Spleen (tissue), 11 donors: ENCODE data around the gene MPPED2. TPM values are rescaled to one million over a fixed set of nuclear protein-coding genes. Genes with fewer than 3 reads are reported as not detected.

ENCODE experiments used
- DNase-seq: peaks from one replicate; pipeline ENCODE4 v3.0.0-alpha.2; 2020
- H3K27ac ChIP-seq, 8 donors: fragments of 200-600 bp; sonication (generic) in 7 of 8; 1 replicate in 4 of 8; 2 replicates in 4 of 8; pipeline versions ENCODE4 v1.5.0 to v1.8.0; 2016 to 2021; ENCODE audit warnings: inconsistent platforms in 4 of 8, mild to moderate bottlenecking in 4 of 8, moderate library complexity in 1 of 8
- H3K27me3 ChIP-seq, 7 donors: fragments of 200-600 bp; sonication (generic) in 6 of 7; replicated peaks in 1 of 7; 1 replicate in 4 of 7; 2 replicates in 3 of 7; pipeline versions ENCODE4 v1.5.0 to v1.8.0; 2016 to 2021; ENCODE audit warnings: inconsistent platforms in 3 of 7, mild to moderate bottlenecking in 1 of 7
- H3K36me3 ChIP-seq, 6 donors: fragments of 200-600 bp; sonication (generic) in 5 of 6; 1 replicate in 4 of 6; 2 replicates in 2 of 6; pipeline versions ENCODE4 v1.5.0 to v1.8.0; 2016 to 2021; ENCODE audit warnings: inconsistent platforms in 2 of 6
- H3K4me1 ChIP-seq, 6 donors: fragments of 200-600 bp; sonication (generic) in 5 of 6; 1 replicate in 3 of 6; 2 replicates in 3 of 6; pipeline versions ENCODE4 v1.5.0 to v1.8.0; 2016 to 2021; ENCODE audit warnings: inconsistent platforms in 3 of 6
- H3K4me3 ChIP-seq, 8 donors: fragments of 200-600 bp; sonication (generic) in 7 of 8; 1 replicate in 4 of 8; 2 replicates in 4 of 8; pipeline versions ENCODE4 v1.5.0 to v1.8.0; 2016 to 2021; ENCODE audit warnings: inconsistent platforms in 4 of 8, mild to moderate bottlenecking in 4 of 8, moderate library complexity in 2 of 8
- H3K9me3 ChIP-seq, 8 donors: fragments of 200-600 bp; sonication (generic) in 7 of 8; 1 replicate in 4 of 8; 2 replicates in 4 of 8; pipeline versions ENCODE4 v1.5.0 to v1.8.0; 2016 to 2021; ENCODE audit warnings: inconsistent platforms in 4 of 8
- POLR2A ChIP-seq, 3 donors: fragments of 450-650 bp; IDR thresholded peaks; one replicate each; pipeline ENCODE4 v1.5.1; 2017; ENCODE audit warnings: antibody characterized with exemption in 3 of 3, mild to moderate bottlenecking in 1 of 3
- POLR2AphosphoS5 ChIP-seq, 3 donors: sonication (generic); formaldehyde crosslinking; IDR thresholded peaks; one replicate each; pipeline ENCODE4 v1.5.1; 2017; ENCODE audit warnings: antibody characterized with exemption in 3 of 3
- WGBS, 5 donors: extraction: QIAGEN DNeasy Blood & Tissue Kit in 3 of 5; methylation state at CpG; one replicate each; pipeline versions ENCODE4 v1.1.5 to v1.1.7; 2013 to 2018; 5-methylcytosine and 5-hydroxymethylcytosine counted together
- intact Hi-C: fragments of 100-400 bp; cut with DNase I; formaldehyde crosslinking; loops from one replicate; pipeline ENCODE4 v1.15.0; 2023; ENCODE audit warnings: low total_unique reads
- polyA plus RNA-seq, 3 donors: library from polyadenylated mRNA; stranded (reverse); fragments of 200-250 nt; gene quantifications; one replicate each; pipeline ENCODE4 v1.2.1, GENCODE V29; 2013
- total RNA-seq, 7 donors: library from RNA; depleted of rRNA in 3 of 7; stranded (reverse); fragments of >200 nt in 3 of 7; fragmentation: NEBNext Ultra II Directional in 4 of 7; extraction: Animal tissue kit (Norgen Biotek cat#: 25700) in 4 of 7; gene quantifications; one replicate each; pipeline versions ENCODE4 v1.1.0 to v1.2.1, GENCODE V29; 2016 to 2021
- TF ChIP-seq, protein P1 (sequence below), 11 experiments: fragments of 200-600 bp in 7 of 11; fragments of 450-650 bp in 4 of 11; sonication (generic) in 4 of 11; IDR thresholded peaks in 8 of 11; conservative IDR thresholded peaks in 3 of 11; 1 replicate in 7 of 11; 2 replicates in 4 of 11; pipeline versions ENCODE4 v1.4.0 to v1.8.0; 2016 to 2021; ENCODE audit warnings: antibody characterized with exemption in 11 of 11, inconsistent platforms in 4 of 11, mild to moderate bottlenecking in 1 of 11
- donor health status: healthy with polysubstance abuse.
- donor health status: DM: no; HTN: no; CAD: no; lungs with moderate emphysema.
- donor health status: DM: no; HTN: no; CAD: no.
- donor health status: Bipolar disorder and iron deficiency.
- donor health status: healthy.
- donor health status: DM: no; HTN: no; CAD: no.
- donor health status: DM: yes; HTN: yes; CAD: no.

Gene MPPED2
- total and polyA plus RNA-seq, 10 donors, result 0.72 to 14.6 (median 5.2) TPM

- intact Hi-C loops, result no loop called here
- Histone ChIP-seq H3K27me3 (no peaks in the 10 kb centered on the region), H3K36me3 (no peaks in the 10 kb centered on the region), H3K9me3 (peaks cover 0 to 14% (median 2%) of the 10 kb centered on the region in 8 donors), H3K27ac (no peak overlapping the region), H3K4me3 (no peak overlapping the region), H3K4me1 (no peaks in the 10 kb centered on the region)
- TF ChIP-seq POLR2A (IDR thresholded peaks at IDR 0.05) (no peak), POLR2AphosphoS5 (IDR thresholded peaks at IDR 0.05) (no peak)
- TF ChIP-seq, protein P1, sequence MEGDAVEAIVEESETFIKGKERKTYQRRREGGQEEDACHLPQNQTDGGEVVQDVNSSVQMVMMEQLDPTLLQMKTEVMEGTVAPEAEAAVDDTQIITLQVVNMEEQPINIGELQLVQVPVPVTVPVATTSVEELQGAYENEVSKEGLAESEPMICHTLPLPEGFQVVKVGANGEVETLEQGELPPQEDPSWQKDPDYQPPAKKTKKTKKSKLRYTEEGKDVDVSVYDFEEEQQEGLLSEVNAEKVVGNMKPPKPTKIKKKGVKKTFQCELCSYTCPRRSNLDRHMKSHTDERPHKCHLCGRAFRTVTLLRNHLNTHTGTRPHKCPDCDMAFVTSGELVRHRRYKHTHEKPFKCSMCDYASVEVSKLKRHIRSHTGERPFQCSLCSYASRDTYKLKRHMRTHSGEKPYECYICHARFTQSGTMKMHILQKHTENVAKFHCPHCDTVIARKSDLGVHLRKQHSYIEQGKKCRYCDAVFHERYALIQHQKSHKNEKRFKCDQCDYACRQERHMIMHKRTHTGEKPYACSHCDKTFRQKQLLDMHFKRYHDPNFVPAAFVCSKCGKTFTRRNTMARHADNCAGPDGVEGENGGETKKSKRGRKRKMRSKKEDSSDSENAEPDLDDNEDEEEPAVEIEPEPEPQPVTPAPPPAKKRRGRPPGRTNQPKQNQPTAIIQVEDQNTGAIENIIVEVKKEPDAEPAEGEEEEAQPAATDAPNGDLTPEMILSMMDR (IDR thresholded peaks at IDR 0.05 in 8 of 11, conservative IDR thresholded peaks at IDR 0.05 in 3 of 11), result no peak
- WGBS, 5 donors, result 59 to 96% (median 82%) methylated on average over 1 of the region's 1 CpG
- no peak for DNase-seq
Measured at GRCh38 chr11:30619767-30620166, 33.6 kb upstream of the MPPED2 start.

- Histone ChIP-seq H3K36me3 (no peaks in the 10 kb centered on the region), H3K27ac (no peak overlapping the region), H3K4me3 (no peak overlapping the region), H3K27me3 (no peaks in the 10 kb centered on the region), H3K9me3 (peaks cover 0 to 14% (median 2%) of the 10 kb centered on the region in 8 donors), H3K4me1 (no peaks in the 10 kb centered on the region)
- intact Hi-C loops, result no loop called here
- DNase-seq, result no peak
- TF ChIP-seq, protein P1 (IDR thresholded peaks at IDR 0.05 in 8 of 11, conservative IDR thresholded peaks at IDR 0.05 in 3 of 11), result no peak
- TF ChIP-seq POLR2A (IDR thresholded peaks at IDR 0.05), result no peak
- no peak for TF ChIP-seq POLR2AphosphoS5 (IDR thresholded peaks at IDR 0.05)
Measured at GRCh38 chr11:30617762-30618161, 31.6 kb upstream of the MPPED2 start.

- intact Hi-C loops, result no loop called here
- H3K27me3 ChIP-seq, result no peaks in the 10 kb centered on the region
- H3K36me3 ChIP-seq, result no peaks in the 10 kb centered on the region
- DNase-seq, result no peak
- WGBS, 5 donors, result 79 to 93% (median 84%) methylated on average over 3 of the region's 3 CpGs
- H3K4me3 ChIP-seq, result no peak overlapping the region
- no peak overlapping the region for H3K27ac ChIP-seq
- H3K4me1 ChIP-seq, result no peaks in the 10 kb centered on the region
- TF ChIP-seq POLR2AphosphoS5 (IDR thresholded peaks at IDR 0.05) (no peak), POLR2A (IDR thresholded peaks at IDR 0.05) (no peak)
- TF ChIP-seq, protein P1 (IDR thresholded peaks at IDR 0.05 in 8 of 11, conservative IDR thresholded peaks at IDR 0.05 in 3 of 11), result no peak
- no peaks in the 10 kb centered on the region for H3K9me3 ChIP-seq
Measured at GRCh38 chr11:30610628-30611027, 24.5 kb upstream of the MPPED2 start.

- Histone ChIP-seq H3K4me1 (no peaks in the 10 kb centered on the region), H3K27ac (no peak overlapping the region), H3K36me3 (no peaks in the 10 kb centered on the region), H3K27me3 (no peaks in the 10 kb centered on the region), H3K9me3 (no peaks in the 10 kb centered on the region), H3K4me3 (no peak overlapping the region)
- no peak for DNase-seq
- intact Hi-C loops, result no loop called here
- TF ChIP-seq POLR2AphosphoS5 (IDR thresholded peaks at IDR 0.05) (no peak), POLR2A (IDR thresholded peaks at IDR 0.05) (no peak)
- TF ChIP-seq, protein P1 (IDR thresholded peaks at IDR 0.05 in 8 of 11, conservative IDR thresholded peaks at IDR 0.05 in 3 of 11), result no peak
Measured at GRCh38 chr11:30608534-30608933, 22.4 kb upstream of the MPPED2 start.
